IMR-90 (cell line): ENCODE results near the gene CCDC137. TPM values are rescaled to one million over a fixed set of nuclear protein-coding genes. Genes with fewer than 3 reads are reported as not detected.

Experiments used
- ATAC-seq: fragments of 200-7000 bp; cut with Tn5 transposase; 2 replicates; pipeline ENCODE4 v1.9.1; 2020; ENCODE audit warnings: low read depth, mild to moderate bottlenecking, moderate library complexity
- BruUV-seq: library from RNA; stranded (reverse); fragments of 400-500 nt; replicated peaks from 2 replicates; lab custom pipeline; 2021; lab: Mats Ljungman, UMichigan
- CTCF ChIA-PET: fragments of 300-600 bp; formaldehyde crosslinking; extraction: SDS; loops from one replicate; lab custom pipeline; 2021; ENCODE audit warnings: antibody characterized with exemption; lab: Yijun Ruan, JAX
- POLR2A ChIA-PET: fragments of 300-600 bp; sonication (Branson Sonifier 250); formaldehyde crosslinking; loops from one replicate; lab custom pipeline; 2022; ENCODE audit warnings: antibody characterized with exemption; ENCODE audit not compliant: unreplicated experiment; lab: Charles Lee
- DNase-seq: peaks from one replicate; pipeline ENCODE4 v3.0.0; 2013
- H2AFZ ChIP-seq: replicated peaks from 2 replicates; pipeline ENCODE3; 2013; ENCODE audit warnings: low read length, mild to moderate bottlenecking; ENCODE audit not compliant: poor library complexity
- H2AK5ac ChIP-seq: 2 replicates; pipeline ENCODE4 v1.6.1; 2013; ENCODE audit warnings: low read depth, low read length, inconsistent platforms
- H2AK9ac ChIP-seq: replicated peaks from 2 replicates; pipeline ENCODE3; 2013; ENCODE audit warnings: mild to moderate bottlenecking, low read depth, low read length, moderate library complexity; ENCODE audit not compliant: poor library complexity
- H2BK120ac ChIP-seq: 2 replicates; pipeline ENCODE4 v1.6.1; 2013; ENCODE audit warnings: low read depth, low read length, inconsistent platforms
- H2BK15ac ChIP-seq: 3 replicates; pipeline ENCODE4 v1.6.1; 2013; ENCODE audit warnings: low read depth, low read length, inconsistent platforms
- H2BK20ac ChIP-seq: 2 replicates; pipeline ENCODE4 v1.6.1; 2013; ENCODE audit warnings: low read depth, mild to moderate bottlenecking, inconsistent platforms, low read length, moderate library complexity
- H2BK5ac ChIP-seq: 2 replicates; pipeline ENCODE4 v1.6.1; 2013; ENCODE audit warnings: mild to moderate bottlenecking, low read depth, low read length, inconsistent platforms; ENCODE audit not compliant: poor library complexity, severe bottlenecking
- H3K14ac ChIP-seq: replicated peaks from 2 replicates; pipeline ENCODE4 v1.6.1; 2013; ENCODE audit warnings: low read depth, low read length, inconsistent platforms
- H3K18ac ChIP-seq: 2 replicates; pipeline ENCODE4 v1.6.1; 2013; ENCODE audit warnings: low read depth, low read length, control low read depth
- H3K23ac ChIP-seq: 2 replicates; pipeline ENCODE4 v1.6.1; 2013; ENCODE audit warnings: low read depth, low read length, inconsistent platforms
- H3K27ac ChIP-seq: 2 replicates; pipeline ENCODE4 v1.5.1; 2013; ENCODE audit warnings: mild to moderate bottlenecking, control low read depth, low read length; ENCODE audit not compliant: insufficient read depth
- H3K27me3 ChIP-seq: 2 replicates; pipeline ENCODE4 v1.6.1; 2013; ENCODE audit warnings: low read length; ENCODE audit not compliant: control insufficient read depth, insufficient read depth
- H3K36me3 ChIP-seq: 2 replicates; pipeline ENCODE4 v1.6.1; 2013; ENCODE audit warnings: low read length, mixed read lengths; ENCODE audit not compliant: control insufficient read depth, insufficient read depth
- H3K4ac ChIP-seq: 2 replicates; pipeline ENCODE4 v1.6.1; 2013; ENCODE audit warnings: low read depth, low read length, inconsistent platforms
- H3K4me1 ChIP-seq: 2 replicates; pipeline ENCODE4 v1.6.1; 2013; ENCODE audit warnings: low read length, mixed read lengths; ENCODE audit not compliant: control insufficient read depth, insufficient read depth
- H3K4me2 ChIP-seq: 2 replicates; pipeline ENCODE4 v1.6.1; 2013; ENCODE audit warnings: low read depth, mild to moderate bottlenecking, control low read depth, low read length, moderate library complexity
- H3K4me3 ChIP-seq: 2 replicates; pipeline ENCODE4 v1.5.1; 2013; ENCODE audit warnings: low read depth, mild to moderate bottlenecking, control low read depth, low read length, moderate library complexity; ENCODE audit not compliant: insufficient read depth
- H3K56ac ChIP-seq: 2 replicates; pipeline ENCODE4 v1.6.1; 2013; ENCODE audit warnings: low read length, inconsistent platforms; ENCODE audit not compliant: insufficient read depth; ENCODE audit errors: extremely low read depth
- H3K79me1 ChIP-seq, 2 experiments: 2 replicates each; pipeline ENCODE4 v1.6.1; 2013; ENCODE audit warnings: low read length in 2 of 2, inconsistent platforms in 1 of 2, low read depth in 1 of 2
- H3K9ac ChIP-seq: 2 replicates; pipeline ENCODE4 v1.6.1; 2013; ENCODE audit warnings: low read depth, low read length, control low read depth
- H3K9me1 ChIP-seq: 2 replicates; pipeline ENCODE4 v1.6.1; 2013; ENCODE audit warnings: low read length, inconsistent platforms; ENCODE audit not compliant: insufficient read depth
- H3K9me3 ChIP-seq: 2 replicates; pipeline ENCODE4 v1.6.1; 2013; ENCODE audit warnings: low read length; ENCODE audit not compliant: control insufficient read depth, insufficient read depth
- H4K20me1 ChIP-seq: 2 replicates; pipeline ENCODE4 v1.6.1; 2013; ENCODE audit warnings: low read length, inconsistent platforms; ENCODE audit not compliant: insufficient read depth
- H4K5ac ChIP-seq: 2 replicates; pipeline ENCODE4 v1.6.1; 2013; ENCODE audit warnings: mild to moderate bottlenecking, low read depth, low read length, control low read depth
- H4K8ac ChIP-seq, 2 experiments: 2 replicates each; pipeline ENCODE4 v1.6.1; 2013; ENCODE audit warnings: low read depth in 2 of 2, low read length in 2 of 2, control low read depth in 1 of 2, inconsistent platforms in 1 of 2
- H4K91ac ChIP-seq: 2 replicates; pipeline ENCODE4 v1.6.1; 2013; ENCODE audit warnings: low read depth, low read length, inconsistent platforms; ENCODE audit not compliant: insufficient read depth
- BHLHE40 ChIP-seq: fragments of 150-350 bp; IDR thresholded peaks from 2 replicates; pipeline ENCODE4 v1.6.1; 2016; ENCODE audit warnings: mild to moderate bottlenecking, low read depth, low read length
- CEBPB ChIP-seq: IDR thresholded peaks from 2 replicates; pipeline ENCODE4 v1.6.1; 2012; ENCODE audit warnings: low read depth, low read length, improper control_type of control experiment
- ELK1 ChIP-seq: fragments of 150-350 bp; IDR thresholded peaks from 2 replicates; pipeline ENCODE4 v1.6.1; 2016; ENCODE audit warnings: low read depth, mild to moderate bottlenecking, low read length, moderate library complexity, borderline replicate concordance
- MAFK ChIP-seq: IDR thresholded peaks from 2 replicates; pipeline ENCODE4 v1.6.1; 2012; ENCODE audit warnings: low read depth, low read length, improper control_type of control experiment
- MAZ ChIP-seq: IDR thresholded peaks from 2 replicates; pipeline ENCODE4 v1.6.1; 2012; ENCODE audit warnings: low read depth, mild to moderate bottlenecking, low read length, improper control_type of control experiment, moderate library complexity, borderline replicate concordance
- NFE2L2 ChIP-seq: fragments of 150-350 bp; IDR thresholded peaks from 2 replicates; pipeline ENCODE4 v1.6.1; 2016; ENCODE audit warnings: low read depth, mild to moderate bottlenecking, low read length
- POLR2A ChIP-seq: IDR thresholded peaks from 2 replicates; pipeline ENCODE4 v1.6.1; 2012; ENCODE audit warnings: mild to moderate bottlenecking, low read depth, low read length
- RCOR1 ChIP-seq: IDR thresholded peaks from 2 replicates; pipeline ENCODE4 v1.6.1; 2012; ENCODE audit warnings: mild to moderate bottlenecking, low read length, improper control_type of control experiment; ENCODE audit not compliant: insufficient replicate concordance
- SMC3 ChIP-seq: fragments of 150-350 bp; IDR thresholded peaks from 2 replicates; pipeline ENCODE4 v1.6.1; 2016; ENCODE audit warnings: low read depth, mild to moderate bottlenecking, antibody characterized with exemption, low read length, moderate library complexity
- WGBS, 2 experiments: methylation state at CpG; one replicate each; pipeline versions ENCODE4 v1.1.5 to v1.1.7; 2013; ENCODE audit warnings: missing lambda C conversion rate in 2 of 2; ENCODE audit not compliant: insufficient read length in 1 of 2; ENCODE audit errors: extremely low coverage in 2 of 2; 5-methylcytosine and 5-hydroxymethylcytosine counted together
- dilution Hi-C: fragments of 300-500 bp; cut with HindIII; formaldehyde crosslinking; loops from one replicate; pipeline ENCODE4 v1.14.3; 2018; ENCODE audit warnings: low sequenced_read_pairs; ENCODE audit not compliant: unreplicated experiment
- in situ Hi-C: fragments of 300-500 bp; cut with MboI; formaldehyde crosslinking; loops from 3 replicates; pipeline ENCODE4 v1.14.3; 2019; ENCODE audit warnings: low sequenced_read_pairs, inconsistent platforms, mixed read lengths
- intact Hi-C: fragments of 100-400 bp; cut with micrococcal nuclease; formaldehyde crosslinking; loops from 2 replicates; pipeline ENCODE4 v1.10.0; 2022
- polyA plus RNA-seq, 3 experiments: library from polyadenylated mRNA; depleted of rRNA; stranded (reverse); fragments of >200 nt; gene quantifications; 2 replicates each; pipeline ENCODE4 v1.2.3, GENCODE V29; 2012; ENCODE audit warnings: low replicate concordance in 1 of 3
- total RNA-seq: library from RNA; depleted of rRNA; stranded (reverse); fragments of >200 nt; gene quantifications from 2 replicates; pipeline ENCODE4 v1.2.3, GENCODE V29; 2012

Gene CCDC137
- total and polyA plus RNA-seq, 2 of the 4 experiments (the other 2 are of a cell fraction), result 7.5 to 18.4 TPM

GRCh38 chr17:81715107-81715871 is 48.8 kb downstream of the CCDC137 start:
- Histone ChIP-seq H3K79me1 (peaks cover 14 to 30% of the 10 kb centered on the region in 2 experiments), H3K9me1 (peaks cover 8% of the 10 kb centered on the region), H2BK5ac (no peak overlapping the region), H2AK9ac (peak overlapping the region; percentile 28), H4K20me1 (no peaks in the 10 kb centered on the region; the same call in 1 of the 2 replicates), H3K36me3 (peaks cover 2% of the 10 kb centered on the region; the same call in 1 of the 2 replicates), H2BK15ac (no peak overlapping the region), H3K27ac (no peak overlapping the region), H2BK20ac (no peak overlapping the region), H3K23ac (no peak overlapping the region), H4K8ac (no peak overlapping the region), H2AFZ (no peak overlapping the region), H2AK5ac (no peak overlapping the region), H2BK120ac (no peak overlapping the region), H4K91ac (no peak overlapping the region), H3K56ac (no peak overlapping the region), H4K5ac (no peak overlapping the region), H3K4me1 (peaks cover 18% of the 10 kb centered on the region), H3K9me3 (no peaks in the 10 kb centered on the region), H3K27me3 (no peaks in the 10 kb centered on the region), H3K14ac (no peak overlapping the region), H3K4ac (no peak overlapping the region), H3K4me3 (no peak overlapping the region), H3K4me2 (no peak overlapping the region), H3K18ac (no peak overlapping the region), H3K9ac (no peak overlapping the region)
- WGBS, 2 experiments, result 94% methylated on average over 2 of the region's 32 CpGs; no CpG with 5 or more reads in 1 of the 2 experiments
- in situ Hi-C loops, result no loop called here
- DNase-seq (no peak), ATAC-seq (no peak)
- intact Hi-C loops, result no loop called here
- POLR2A ChIA-PET, result no interaction called here
- no TSS peak for BruUV-seq
- no peak for TF ChIP-seq SMC3
- TF ChIP-seq MAFK, result no peak
- no peak for TF ChIP-seq MAZ
- TF ChIP-seq RCOR1, result no peak
- TF ChIP-seq NFE2L2, result no peak
- TF ChIP-seq POLR2A, result no peak
- no peak for TF ChIP-seq BHLHE40
- TF ChIP-seq ELK1, result no peak
- no peak for TF ChIP-seq CEBPB
- dilution Hi-C loops, result no loop called here
- CTCF ChIA-PET, result no interaction called here
